ENCODE data around the gene FBXW2. TPM values are rescaled to one million over a fixed set of nuclear protein-coding genes. Genes with fewer than 3 reads are reported as not detected.

Gene FBXW2
- total RNA-seq, 1 donor from 2014 or later = 58.4 TPM

DNA sequence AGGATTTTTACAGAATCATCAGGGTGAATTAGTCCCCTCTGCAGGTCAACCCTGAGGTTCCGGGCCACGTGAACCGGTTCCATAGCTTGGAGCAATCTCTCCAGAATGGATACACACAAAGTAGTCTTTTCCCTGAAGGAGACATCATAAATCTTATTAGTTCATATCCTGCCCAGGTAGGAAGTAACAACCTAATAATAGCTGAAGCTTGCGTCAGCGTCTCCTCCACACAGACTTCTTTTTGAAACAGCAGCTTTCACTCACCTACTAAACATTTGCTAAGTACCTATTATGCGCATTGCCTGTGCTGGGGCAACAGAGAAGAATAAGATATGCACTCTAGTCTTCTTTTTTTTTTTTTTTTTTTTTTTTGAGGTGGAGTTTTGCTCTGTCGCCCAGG is 40.1 kb upstream of the FBXW2 start:
- no peak for DNase-seq (ENCODE audit: low spot score)
- Mint-ChIP-seq H3K36me3 (ENCODE audit: low read depth, unreplicated experiment) (peaks cover 22% of the 10 kb centered on the region), H3K9me3 (ENCODE audit: unreplicated experiment) (no peaks in the 10 kb centered on the region), H3K27ac (ENCODE audit: unreplicated experiment) (no peak overlapping the region), H3K4me3 (ENCODE audit: unreplicated experiment) (no peak overlapping the region), H3K27me3 (ENCODE audit: unreplicated experiment) (peaks cover 1% of the 10 kb centered on the region), H3K4me1 (ENCODE audit: unreplicated experiment) (no peaks in the 10 kb centered on the region)
- TF ChIP-seq CTCF (IDR thresholded peaks at IDR 0.05; ENCODE audit: unreplicated experiment) = no peak

- Mint-ChIP-seq H3K27ac (ENCODE audit: unreplicated experiment) (no peak overlapping the region), H3K27me3 (ENCODE audit: unreplicated experiment) (peaks cover 1% of the 10 kb centered on the region), H3K9me3 (ENCODE audit: unreplicated experiment) (no peaks in the 10 kb centered on the region), H3K4me3 (ENCODE audit: unreplicated experiment) (no peak overlapping the region), H3K4me1 (ENCODE audit: unreplicated experiment) (no peaks in the 10 kb centered on the region), H3K36me3 (ENCODE audit: low read depth, unreplicated experiment) (peaks cover 22% of the 10 kb centered on the region)
- no peak for TF ChIP-seq CTCF (IDR thresholded peaks at IDR 0.05; ENCODE audit: unreplicated experiment)
- no peak for DNase-seq (ENCODE audit: low spot score)
Measured at GRCh38 chr9:120832807-120833206, 39.6 kb upstream of the FBXW2 start.

- DNase-seq (ENCODE audit: low spot score) = no peak
- Mint-ChIP-seq H3K4me1 (ENCODE audit: unreplicated experiment) (no peaks in the 10 kb centered on the region), H3K36me3 (ENCODE audit: low read depth, unreplicated experiment) (peaks cover 34% of the 10 kb centered on the region), H3K9me3 (ENCODE audit: unreplicated experiment) (no peaks in the 10 kb centered on the region), H3K27me3 (ENCODE audit: unreplicated experiment) (peaks cover 1% of the 10 kb centered on the region), H3K4me3 (ENCODE audit: unreplicated experiment) (no peak overlapping the region), H3K27ac (ENCODE audit: unreplicated experiment) (no peak overlapping the region)
- TF ChIP-seq CTCF (IDR thresholded peaks at IDR 0.05; ENCODE audit: unreplicated experiment) = no peak
Measured at GRCh38 chr9:120830865-120831264, 37.6 kb upstream of the FBXW2 start.

GRCh38 chr9:120830151-120830550 is 36.9 kb upstream of the FBXW2 start:
- no peak for TF ChIP-seq CTCF (IDR thresholded peaks at IDR 0.05; ENCODE audit: unreplicated experiment)
- Mint-ChIP-seq H3K27ac (ENCODE audit: unreplicated experiment) (no peak overlapping the region), H3K36me3 (ENCODE audit: low read depth, unreplicated experiment) (peaks cover 34% of the 10 kb centered on the region), H3K27me3 (ENCODE audit: unreplicated experiment) (peaks cover 1% of the 10 kb centered on the region), H3K4me1 (ENCODE audit: unreplicated experiment) (no peaks in the 10 kb centered on the region), H3K4me3 (ENCODE audit: unreplicated experiment) (no peak overlapping the region), H3K9me3 (ENCODE audit: unreplicated experiment) (no peaks in the 10 kb centered on the region)
- no peak for DNase-seq (ENCODE audit: low spot score)

DNA sequence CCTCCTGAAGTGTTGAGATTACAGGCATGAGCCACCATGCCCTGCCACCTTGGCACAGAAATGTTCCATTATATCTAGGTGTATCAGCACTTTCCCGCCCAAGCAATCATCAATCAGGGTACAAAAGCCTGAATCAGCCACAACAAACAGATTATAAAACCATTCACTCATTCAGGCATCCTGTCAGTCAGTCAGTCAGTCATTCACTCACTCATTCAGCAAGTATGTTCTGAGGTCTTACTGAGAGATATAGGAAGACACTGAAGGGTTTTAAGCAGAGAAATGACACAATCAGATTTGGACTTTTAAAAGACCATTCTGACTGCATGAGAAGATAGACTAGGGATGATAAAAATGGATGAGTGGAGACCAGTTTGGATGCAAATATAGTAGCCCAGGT is 36.4 kb upstream of the FBXW2 start:
- Mint-ChIP-seq H3K4me1 (ENCODE audit: unreplicated experiment) (no peaks in the 10 kb centered on the region), H3K27ac (ENCODE audit: unreplicated experiment) (no peak overlapping the region), H3K4me3 (ENCODE audit: unreplicated experiment) (no peak overlapping the region), H3K36me3 (ENCODE audit: low read depth, unreplicated experiment) (peaks cover 33% of the 10 kb centered on the region), H3K27me3 (ENCODE audit: unreplicated experiment) (peaks cover 1% of the 10 kb centered on the region), H3K9me3 (ENCODE audit: unreplicated experiment) (no peaks in the 10 kb centered on the region)
- no peak for TF ChIP-seq CTCF (IDR thresholded peaks at IDR 0.05; ENCODE audit: unreplicated experiment)
- DNase-seq (ENCODE audit: low spot score) = no peak

Data from endothelial cell (in vitro differentiated cells).